SU-DHL-6 (cell line): Measurements from ENCODE around the gene SLTM.

Experiments
- CTCF ChIP-seq: fragments of 200-600 bp; sonication (generic); IDR thresholded peaks from one replicate; pipeline ENCODE4 v1.5.1; 2017; ENCODE audit warnings: antibody characterized with exemption, mild to moderate bottlenecking, low read length, moderate library complexity; ENCODE audit not compliant: insufficient read depth, poor library complexity, severe bottlenecking
- EZH2phosphoT487 ChIP-seq: fragments of 200-600 bp; sonication (generic), shearing (Covaris generic); conservative IDR thresholded peaks from 2 replicates; pipeline ENCODE4 v1.6.1; 2018; ENCODE audit warnings: mild to moderate bottlenecking, antibody characterized with exemption, low read length, moderate library complexity, mixed read lengths

DNA sequence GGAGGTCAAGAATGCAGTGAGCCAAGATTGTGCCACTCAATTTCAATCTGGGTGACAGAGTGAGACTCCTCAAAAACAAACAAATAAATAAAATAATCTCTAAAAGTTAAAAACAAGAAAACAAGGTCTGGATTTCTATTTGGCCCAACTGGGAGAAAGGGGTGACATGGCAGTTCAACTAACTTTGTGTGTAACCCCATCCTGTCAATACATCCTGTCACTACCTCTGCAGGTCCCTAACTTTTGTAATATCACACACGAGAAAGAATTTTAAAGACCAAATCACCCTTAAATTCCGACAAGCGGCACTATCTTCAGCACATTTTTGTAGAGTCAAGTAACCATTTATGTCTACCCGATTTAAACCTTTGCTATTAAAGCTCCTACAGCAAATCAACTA, 10.2 kb downstream of the SLTM start:
- TF ChIP-seq CTCF (no peak), EZH2phosphoT487 (no peak)
